Measurements from ENCODE around the gene SRRM3.

SRRM3 gene

GRCh38 chr7:76202666-76203030 lies 952 bp downstream of the SRRM3 start:
- Histone ChIP-seq H3K4me2 (ENCODE audit: low read length) (no peak overlapping the region), H3K27ac (ENCODE audit: low read depth, low read length, poor library complexity, severe bottlenecking) (no peak overlapping the region), H3F3A (ENCODE audit: insufficient read depth, low read length) (no peaks in the 10 kb centered on the region), H3K27me3 (ENCODE audit: insufficient read depth, low read length) (no peaks in the 10 kb centered on the region), H3K9me3 (ENCODE audit: low read length) (no peaks in the 10 kb centered on the region), H3K36me3 (ENCODE audit: insufficient read depth, low read length) (no peaks in the 10 kb centered on the region), H3K9ac (ENCODE audit: low read length) (no peak overlapping the region), H3K4me3 (ENCODE audit: low read depth, low read length, poor library complexity, severe bottlenecking) (no peak overlapping the region), H3K79me2 (ENCODE audit: insufficient read depth, low read length) (no peaks in the 10 kb centered on the region), H4K20me1 (ENCODE audit: insufficient read depth, low read length) (no peaks in the 10 kb centered on the region), H3K4me1 (ENCODE audit: insufficient read depth, low read length, severe bottlenecking) (no peaks in the 10 kb centered on the region), H3K9me2 (ENCODE audit: low read depth, low read length) (no peaks in the 10 kb centered on the region), H2AFZ (ENCODE audit: low read length) (no peak overlapping the region)
- TF ChIP-seq CTCF (IDR thresholded peaks at IDR 0.05; ENCODE audit: low read length) (no peak), EZH2 (IDR thresholded peaks at IDR 0.05; ENCODE audit: borderline replicate concordance, low read length) (no peak)

GRCh38 chr7:76204147-76204546 lies 2.5 kb downstream of the SRRM3 start:
- Histone ChIP-seq H3K27ac (ENCODE audit: low read depth, low read length, poor library complexity, severe bottlenecking) (no peak overlapping the region), H2AFZ (ENCODE audit: low read length) (no peak overlapping the region), H3K9me3 (ENCODE audit: low read length) (no peaks in the 10 kb centered on the region), H3K9ac (ENCODE audit: low read length) (no peak overlapping the region), H3K79me2 (ENCODE audit: insufficient read depth, low read length) (no peaks in the 10 kb centered on the region), H3K36me3 (ENCODE audit: insufficient read depth, low read length) (no peaks in the 10 kb centered on the region), H3K4me2 (ENCODE audit: low read length) (no peak overlapping the region), H3K4me3 (ENCODE audit: low read depth, low read length, poor library complexity, severe bottlenecking) (no peak overlapping the region), H3K4me1 (ENCODE audit: insufficient read depth, low read length, severe bottlenecking) (no peaks in the 10 kb centered on the region), H3K27me3 (ENCODE audit: insufficient read depth, low read length) (0 out of 2 replicates have a peak, but pooled peaks cover 2% of the 10 kb centered on the region), H4K20me1 (ENCODE audit: insufficient read depth, low read length) (no peaks in the 10 kb centered on the region), H3K9me2 (ENCODE audit: low read depth, low read length) (no peaks in the 10 kb centered on the region), H3F3A (ENCODE audit: insufficient read depth, low read length) (no peaks in the 10 kb centered on the region)
- TF ChIP-seq CTCF (IDR thresholded peaks at IDR 0.05; ENCODE audit: low read length) (no peak), EZH2 (IDR thresholded peaks at IDR 0.05; ENCODE audit: borderline replicate concordance, low read length) (no peak)

GRCh38 chr7:76206633-76207032 lies 4.9 kb downstream of the SRRM3 start:
- no peak for TF ChIP-seq CTCF (IDR thresholded peaks at IDR 0.05; ENCODE audit: low read length)
- TF ChIP-seq EZH2 (IDR thresholded peaks at IDR 0.05; ENCODE audit: borderline replicate concordance, low read length), result no peak
- H3K4me1 ChIP-seq (ENCODE audit: insufficient read depth, low read length, severe bottlenecking), result no peaks in the 10 kb centered on the region
- H3K27me3 ChIP-seq (ENCODE audit: insufficient read depth, low read length), result 0 out of 2 replicates have a peak, but pooled peaks cover 4% of the 10 kb centered on the region
- no peaks in the 10 kb centered on the region for H3K79me2 ChIP-seq (ENCODE audit: insufficient read depth, low read length)
- no peak overlapping the region for H3K4me2 ChIP-seq (ENCODE audit: low read length)
- H3K9me3 ChIP-seq (ENCODE audit: low read length), result no peaks in the 10 kb centered on the region
- no peak overlapping the region for H2AFZ ChIP-seq (ENCODE audit: low read length)
- no peaks in the 10 kb centered on the region for H4K20me1 ChIP-seq (ENCODE audit: insufficient read depth, low read length)
- no peak overlapping the region for H3K27ac ChIP-seq (ENCODE audit: low read depth, low read length, poor library complexity, severe bottlenecking)
- no peaks in the 10 kb centered on the region for H3K9me2 ChIP-seq (ENCODE audit: low read depth, low read length)
- no peak overlapping the region for H3K9ac ChIP-seq (ENCODE audit: low read length)
- H3K4me3 ChIP-seq (ENCODE audit: low read depth, low read length, poor library complexity, severe bottlenecking), result no peak overlapping the region
- H3F3A ChIP-seq (ENCODE audit: insufficient read depth, low read length), result no peaks in the 10 kb centered on the region
- H3K36me3 ChIP-seq (ENCODE audit: insufficient read depth, low read length), result no peaks in the 10 kb centered on the region

Measured in OCI-LY1 (cell line).